Endothelial cell (in vitro differentiated cells): Measurements from ENCODE around the gene ANXA7. TPM values are rescaled to one million over a fixed set of nuclear protein-coding genes. Genes with fewer than 3 reads are reported as not detected.

ENCODE experiments used
- DNase-seq: peaks from one replicate; pipeline ENCODE4 v3.0.0; 2021; ENCODE audit warnings: low spot score
- H3K27ac Mint-ChIP-seq: one replicate; pipeline ENCODE4 v1.8.0; 2021; ENCODE audit warnings: mixed read lengths, inconsistent platforms; ENCODE audit not compliant: unreplicated experiment
- H3K27me3 Mint-ChIP-seq: one replicate; pipeline ENCODE4 v1.8.0; 2021; ENCODE audit warnings: mild to moderate bottlenecking, moderate library complexity, mixed read lengths, inconsistent platforms; ENCODE audit not compliant: unreplicated experiment
- H3K36me3 Mint-ChIP-seq: one replicate; pipeline ENCODE4 v1.8.0; 2021; ENCODE audit warnings: mild to moderate bottlenecking, low read depth, mixed read lengths, inconsistent platforms; ENCODE audit not compliant: unreplicated experiment
- H3K4me1 Mint-ChIP-seq: one replicate; pipeline ENCODE4 v1.8.0; 2021; ENCODE audit warnings: mild to moderate bottlenecking, mixed read lengths, inconsistent platforms; ENCODE audit not compliant: unreplicated experiment
- H3K4me3 Mint-ChIP-seq: one replicate; pipeline ENCODE4 v1.8.0; 2021; ENCODE audit warnings: mild to moderate bottlenecking, mixed read lengths, inconsistent platforms; ENCODE audit not compliant: unreplicated experiment
- H3K9me3 Mint-ChIP-seq: one replicate; pipeline ENCODE4 v1.8.0; 2021; ENCODE audit warnings: mixed read lengths, inconsistent platforms; ENCODE audit not compliant: unreplicated experiment
- CTCF ChIP-seq: fragments of 200-600 bp; sonication (generic); IDR thresholded peaks from one replicate; pipeline ENCODE4 v1.5.0; 2021; ENCODE audit warnings: antibody characterized with exemption; ENCODE audit not compliant: unreplicated experiment
- total RNA-seq: library from RNA; stranded (reverse); fragmentation: NEBNext Ultra II Directional; extraction: Animal tissue kit (Norgen Biotek cat#: 25700); gene quantifications from one replicate; pipeline ENCODE4 v1.2.1, GENCODE V29; 2021; ENCODE audit not compliant: unreplicated experiment

ANXA7 gene
- total RNA-seq, 1 donor from 2014 or later: 92.6 TPM

- H3K36me3 Mint-ChIP-seq: no peaks in the 10 kb centered on the region
- H3K4me3 Mint-ChIP-seq: no peak overlapping the region
- H3K9me3 Mint-ChIP-seq: no peaks in the 10 kb centered on the region
- H3K27ac Mint-ChIP-seq: no peak overlapping the region
- no peaks in the 10 kb centered on the region for H3K27me3 Mint-ChIP-seq
- H3K4me1 Mint-ChIP-seq: peaks cover 24% of the 10 kb centered on the region
- DNase-seq: no peak
- TF ChIP-seq CTCF: no peak
Observed at GRCh38 chr10:73408978-73409521, 4.8 kb downstream of the ANXA7 start.

- H3K4me1 Mint-ChIP-seq: peaks cover 21% of the 10 kb centered on the region
- TF ChIP-seq CTCF: no peak
Observed at GRCh38 chr10:73408061-73408460, 5.8 kb downstream of the ANXA7 start.

GRCh38 chr10:73407495-73407894 lies 6.4 kb downstream of the ANXA7 start:
- H3K4me1 Mint-ChIP-seq: peaks cover 16% of the 10 kb centered on the region
- no peaks in the 10 kb centered on the region for H3K36me3 Mint-ChIP-seq
- no peaks in the 10 kb centered on the region for H3K27me3 Mint-ChIP-seq
- H3K9me3 Mint-ChIP-seq: no peaks in the 10 kb centered on the region
- no peak for DNase-seq
- no peak overlapping the region for H3K4me3 Mint-ChIP-seq
- TF ChIP-seq CTCF: no peak
- no peak overlapping the region for H3K27ac Mint-ChIP-seq

More at GRCh38 chr10:73408061-73408460, 5.8 kb downstream of the ANXA7 start:
- Mint-ChIP-seq H3K27me3 (no peaks in the 10 kb centered on the region), H3K27ac (no peak overlapping the region), H3K36me3 (no peaks in the 10 kb centered on the region), H3K4me3 (no peak overlapping the region), H3K9me3 (no peaks in the 10 kb centered on the region)
- no peak for DNase-seq

- H3K27me3 Mint-ChIP-seq: no peaks in the 10 kb centered on the region
- no peak overlapping the region for H3K4me3 Mint-ChIP-seq
- H3K36me3 Mint-ChIP-seq: no peaks in the 10 kb centered on the region
- H3K27ac Mint-ChIP-seq: no peak overlapping the region
- DNase-seq: no peak
- H3K9me3 Mint-ChIP-seq: no peaks in the 10 kb centered on the region
- H3K4me1 Mint-ChIP-seq: peaks cover 14% of the 10 kb centered on the region
- no peak for TF ChIP-seq CTCF
Observed at GRCh38 chr10:73406846-73407245, 7.0 kb downstream of the ANXA7 start.

GRCh38 chr10:73405556-73405955 lies 8.3 kb downstream of the ANXA7 start:
- no peak for TF ChIP-seq CTCF

More at GRCh38 chr10:73405556-73405955, 8.3 kb downstream of the ANXA7 start:
- DNase-seq: no peak
- no peaks in the 10 kb centered on the region for H3K9me3 Mint-ChIP-seq
- H3K4me1 Mint-ChIP-seq: peaks cover 10% of the 10 kb centered on the region
- H3K27me3 Mint-ChIP-seq: no peaks in the 10 kb centered on the region
- H3K27ac Mint-ChIP-seq: no peak overlapping the region
- no peaks in the 10 kb centered on the region for H3K36me3 Mint-ChIP-seq
- no peak overlapping the region for H3K4me3 Mint-ChIP-seq
